HG03066 (cell line): ENCODE results near the gene IGBP1.
A peak's percentile ranks its signal among the peaks of the same experiment; 100 is the strongest.
"Not testable (repeated sequence)": the region's sequence is repeated elsewhere in the genome, so short reads cannot be mapped to it uniquely, and the experiment has no call there.

Experiments
- ATAC-seq: cut with Tn5 transposase; IDR thresholded peaks from one replicate; pipeline ENCODE4 v1.9.1; 2021; ENCODE audit warnings: low read depth; ENCODE audit not compliant: unreplicated experiment

Gene IGBP1

DNA sequence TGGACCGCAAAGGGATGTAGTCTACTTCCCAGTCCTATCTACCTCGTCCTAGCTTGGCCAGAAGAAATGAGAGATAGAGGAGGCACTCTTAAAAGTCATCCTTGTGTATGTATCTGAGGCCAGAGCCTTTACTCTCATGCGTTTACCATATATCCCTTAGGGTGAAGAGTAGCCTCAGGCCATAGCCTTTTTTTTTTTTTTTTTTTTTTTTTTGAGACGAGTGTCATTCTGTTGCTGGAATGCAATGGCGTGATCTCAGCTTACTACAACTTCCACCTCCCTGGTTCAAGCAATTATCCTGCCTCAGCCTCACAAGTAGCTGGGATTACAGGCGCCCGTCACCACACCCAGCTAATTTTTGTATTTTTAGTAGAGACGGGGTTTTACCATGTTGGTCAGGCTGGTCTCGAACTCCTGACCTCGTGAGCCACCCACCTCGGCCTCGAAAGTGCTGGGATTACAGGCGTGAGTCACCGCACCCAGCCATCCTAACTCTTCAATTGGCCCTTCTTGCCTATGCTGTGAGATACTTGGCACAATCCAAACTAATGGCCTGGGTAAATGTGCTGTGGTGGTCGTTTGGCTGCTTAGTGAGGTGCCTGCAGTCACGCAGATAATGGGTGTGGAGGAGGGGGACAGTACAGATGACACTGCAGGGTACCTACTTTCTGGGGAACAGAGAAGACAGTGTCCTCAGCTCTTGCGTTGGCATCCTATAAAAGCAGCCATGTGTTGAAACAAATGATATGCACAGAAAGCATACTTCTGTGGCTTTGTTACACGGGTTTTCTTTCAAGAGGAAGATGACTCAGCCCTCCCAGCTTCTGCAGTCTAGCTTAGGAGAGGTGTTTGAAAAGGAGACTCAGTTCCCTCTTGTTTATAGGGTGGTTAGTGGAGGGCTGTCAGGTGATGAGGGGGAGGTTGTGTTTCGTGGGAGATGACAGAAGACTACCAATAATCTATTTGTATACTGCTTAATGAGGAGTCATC lies 33.6 kb downstream of the IGBP1 start:
- ATAC-seq, result no peak

DNA sequence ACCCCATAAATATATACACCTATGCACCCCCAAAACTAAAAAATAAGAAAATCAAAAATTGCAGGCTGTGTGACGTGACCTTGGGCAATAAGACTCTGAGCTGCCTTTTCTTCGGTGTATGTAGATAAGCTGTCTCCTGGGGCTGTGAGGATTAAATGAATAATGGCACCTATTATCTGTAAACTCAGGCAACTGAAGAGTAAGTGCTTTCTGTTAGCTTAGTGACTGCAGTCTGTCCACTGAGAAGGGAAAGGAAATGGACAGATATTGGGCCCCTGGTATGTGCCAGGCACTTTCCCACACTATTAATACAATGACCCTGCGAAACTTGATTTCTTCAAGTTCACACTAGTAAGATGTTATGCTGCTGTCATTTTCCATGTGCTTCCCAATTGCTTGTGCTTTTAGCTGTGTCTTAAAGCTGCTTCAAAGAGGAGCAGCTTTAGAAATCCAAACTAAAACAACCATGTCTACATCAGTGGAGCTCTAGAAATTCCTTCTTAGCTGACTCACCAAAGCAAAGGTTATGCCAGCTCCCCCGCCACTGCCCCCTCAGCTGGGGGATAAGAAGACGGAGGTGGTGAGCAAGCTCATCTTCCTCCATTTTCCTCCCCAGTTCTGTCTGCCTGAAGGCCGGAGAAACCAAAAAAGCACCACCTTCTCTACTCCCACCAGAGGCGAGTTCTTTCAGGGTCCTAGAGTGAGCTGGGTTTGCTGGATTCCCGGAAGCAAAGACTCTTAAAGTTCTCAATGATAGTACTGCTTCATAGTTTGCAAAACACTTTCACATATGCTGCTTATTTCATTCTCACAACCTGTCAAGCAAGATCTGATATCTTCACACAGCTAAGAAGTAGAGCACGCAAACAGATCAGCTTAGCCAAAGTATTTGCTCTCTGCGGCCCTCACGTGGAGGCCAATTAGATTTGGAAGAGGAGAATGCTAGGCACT lies 35.3 kb downstream of the IGBP1 start:
- no peak for ATAC-seq

DNA sequence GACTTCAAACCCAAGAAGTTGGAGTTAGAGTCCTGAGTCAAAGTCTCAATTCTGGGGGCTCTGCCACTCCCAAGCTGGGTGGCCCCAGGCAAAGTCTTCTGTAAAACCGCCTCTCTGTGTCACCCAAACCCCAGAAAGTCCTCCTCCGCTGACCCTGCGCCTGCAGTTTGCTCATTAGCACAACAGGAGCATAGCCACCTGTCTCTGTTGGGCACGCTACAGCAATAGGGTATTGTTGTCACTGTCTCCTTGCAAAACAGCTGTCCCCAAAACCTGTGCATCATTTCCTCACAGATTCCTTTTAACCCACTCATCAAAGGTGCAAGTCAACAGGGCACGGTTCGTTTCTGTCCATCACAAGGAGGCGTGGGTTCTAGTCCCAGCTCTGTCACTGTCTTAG lies 36.0 kb downstream of the IGBP1 start:
- no peak for ATAC-seq

DNA sequence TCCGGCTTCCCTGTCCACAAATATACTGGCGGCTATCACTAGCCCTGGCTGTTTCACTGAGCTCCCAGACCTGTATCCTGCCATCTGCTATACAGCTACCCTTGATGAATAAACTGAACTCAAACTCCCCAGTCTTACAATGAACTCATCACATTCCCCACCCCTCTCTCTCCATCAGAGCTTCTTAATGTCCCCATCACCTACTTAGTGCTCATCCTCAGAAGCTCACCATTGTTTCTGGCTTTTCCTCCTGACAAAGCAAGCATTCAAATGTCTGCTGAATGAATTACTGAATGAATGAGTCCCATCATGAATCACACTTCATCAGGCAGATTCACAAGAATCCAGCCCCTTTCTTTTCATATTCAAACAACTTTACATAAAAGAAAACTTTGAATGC lies 38.4 kb downstream of the IGBP1 start:
- ATAC-seq, result no peak

DNA sequence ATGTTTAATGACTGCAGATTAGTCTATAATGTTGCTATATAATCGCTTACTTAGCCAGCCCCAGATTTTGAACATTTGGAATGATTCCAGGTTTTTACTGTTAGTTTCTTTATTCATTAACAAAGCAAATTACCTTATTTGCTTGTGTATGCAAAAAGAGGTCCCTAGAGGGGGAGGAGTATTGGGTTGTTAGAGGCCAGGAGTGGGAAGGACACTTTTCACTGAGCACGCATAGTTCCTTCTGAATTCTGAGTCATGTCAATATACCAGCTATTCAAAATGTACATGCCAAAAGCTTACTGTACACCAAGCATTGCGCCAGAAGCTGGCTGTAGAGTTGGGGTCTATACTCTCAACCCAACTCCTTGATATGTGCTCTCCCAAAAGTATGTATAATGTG lies 39.0 kb downstream of the IGBP1 start:
- ATAC-seq, result no peak

DNA sequence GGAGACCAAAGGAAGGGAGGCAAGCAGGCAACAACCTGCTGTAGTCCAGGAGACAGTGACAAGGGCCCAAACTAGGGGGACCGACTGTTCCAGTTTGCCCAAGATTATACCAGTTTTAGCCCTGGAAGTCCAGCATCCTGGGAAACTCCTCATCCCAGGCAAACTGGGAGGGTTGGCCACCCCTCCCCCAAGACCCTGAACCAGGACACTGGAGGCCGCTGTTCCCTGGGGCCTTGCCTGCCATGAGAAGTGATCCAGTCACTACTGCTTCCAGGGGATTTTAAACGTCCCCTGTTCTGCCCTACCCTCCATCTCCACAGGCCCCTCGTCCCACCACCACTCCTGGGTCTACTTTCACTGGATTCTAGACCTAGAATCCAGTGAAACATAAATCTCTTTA lies 39.7 kb downstream of the IGBP1 start:
- no peak for ATAC-seq

DNA sequence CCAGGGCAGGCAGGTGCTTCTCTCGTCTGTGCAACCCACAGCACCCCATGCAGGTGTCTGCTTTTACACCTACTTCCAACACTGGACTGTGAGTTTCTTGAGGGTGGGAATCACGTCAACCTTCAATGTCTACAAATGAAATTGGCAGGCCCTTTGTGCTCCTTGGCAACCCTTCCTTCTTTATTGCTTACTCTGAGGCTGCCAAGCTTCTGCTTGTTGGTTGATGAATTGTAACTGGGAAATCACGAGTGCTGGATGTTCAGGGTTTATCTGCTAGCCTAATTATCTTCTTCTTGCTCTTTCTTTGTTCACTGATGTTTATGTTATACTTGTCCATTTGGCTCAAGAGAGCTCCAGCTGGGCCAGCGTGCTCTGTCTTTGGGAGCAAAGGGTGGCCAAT lies 41.5 kb downstream of the IGBP1 start:
- ATAC-seq, result no peak

DNA sequence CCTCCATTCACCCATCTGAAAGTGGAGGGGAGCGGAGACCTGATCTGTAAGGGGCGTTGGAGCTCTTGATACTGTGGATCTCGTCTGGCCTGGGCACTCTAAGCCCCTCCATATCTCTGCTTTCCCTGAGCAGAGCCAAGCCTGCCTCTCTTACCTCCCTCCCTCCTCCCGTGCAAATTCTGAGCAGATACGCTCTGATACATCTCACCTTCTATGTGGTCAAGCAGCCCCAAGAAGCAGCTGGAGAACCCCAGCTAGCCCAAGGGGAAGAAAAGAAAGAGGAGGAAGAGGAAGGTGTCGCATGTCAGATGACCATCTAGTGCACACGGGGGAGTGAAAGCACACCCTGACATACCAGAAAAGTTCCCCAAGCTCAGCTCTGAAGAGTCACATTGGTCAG lies 42.1 kb downstream of the IGBP1 start:
- ATAC-seq, result no peak

DNA sequence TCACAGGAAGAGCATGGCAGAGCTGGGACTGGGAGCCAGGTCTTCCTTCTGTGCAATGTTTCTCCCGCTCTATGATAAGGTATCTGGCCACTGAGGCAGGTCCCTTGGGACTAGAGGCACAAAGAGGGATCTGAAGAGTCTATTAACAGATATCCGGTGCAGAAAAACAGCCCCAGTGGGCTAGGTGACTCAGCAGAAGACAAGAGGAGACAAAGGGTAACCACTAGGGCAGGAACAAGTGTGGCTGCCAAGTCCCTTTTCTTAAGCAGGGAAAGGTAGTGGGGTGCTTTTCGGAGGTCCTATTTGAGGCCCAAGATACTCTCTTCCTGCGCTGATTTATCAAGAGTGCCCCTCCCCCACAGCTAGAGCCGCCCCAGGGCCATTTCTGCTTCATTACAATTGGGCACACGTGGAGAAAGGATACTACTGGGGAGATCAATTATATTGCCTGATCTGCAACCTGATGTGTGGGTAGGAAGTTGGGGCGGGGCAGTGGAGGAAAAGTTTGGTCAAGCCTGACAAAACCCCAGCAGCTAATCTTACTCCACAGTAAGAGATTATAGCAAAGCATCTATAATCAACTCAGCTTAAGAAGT lies 43.8 kb downstream of the IGBP1 start, which contains the start of gene DGAT2L6:
DGAT2L6 (plus strand) TSS at position 546 of the 596 bp plus-strand sequence. CDS start 100 bp downstream, outside the sequence.
- ATAC-seq, result peak; percentile 69

DNA sequence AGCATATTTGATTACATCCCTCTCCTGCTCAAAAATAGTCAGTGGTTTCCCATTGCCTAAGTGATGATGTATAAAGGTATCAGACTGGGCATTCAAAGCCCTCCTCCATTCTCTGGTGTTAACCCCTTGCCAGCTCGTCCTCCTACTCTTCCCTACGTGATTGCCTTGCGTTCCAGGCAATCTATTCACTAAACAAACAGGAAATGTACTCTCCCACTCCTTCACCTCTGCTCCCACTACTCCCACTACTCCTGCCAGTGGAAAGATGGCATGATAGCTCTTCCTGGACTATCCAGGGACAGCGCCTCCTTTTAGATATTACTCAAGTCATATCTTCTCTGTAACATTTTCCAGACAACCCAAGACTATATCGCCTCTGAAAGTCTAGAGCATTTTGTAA lies 49.8 kb downstream of the IGBP1 start:
- ATAC-seq, result no peak

DNA sequence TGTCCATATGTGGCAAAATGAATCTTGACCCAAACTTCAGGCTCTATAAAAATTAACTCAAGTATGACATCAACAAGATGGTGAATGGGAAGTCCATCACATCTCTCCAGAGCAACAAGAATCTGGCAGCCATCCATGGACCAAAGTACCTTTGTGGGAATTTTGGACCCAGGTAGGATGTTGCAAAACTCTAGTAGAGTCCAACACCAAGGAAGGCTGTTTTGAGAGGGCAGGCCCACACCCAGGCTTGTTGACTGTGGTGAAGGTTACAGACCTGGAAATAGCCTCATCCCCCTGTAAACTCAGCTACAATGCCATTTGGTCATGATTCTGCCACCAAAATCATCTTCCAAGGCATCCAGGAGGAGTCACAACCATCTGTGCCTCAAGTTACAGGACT lies 57.0 kb downstream of the IGBP1 start:
- no peak for ATAC-seq

DNA sequence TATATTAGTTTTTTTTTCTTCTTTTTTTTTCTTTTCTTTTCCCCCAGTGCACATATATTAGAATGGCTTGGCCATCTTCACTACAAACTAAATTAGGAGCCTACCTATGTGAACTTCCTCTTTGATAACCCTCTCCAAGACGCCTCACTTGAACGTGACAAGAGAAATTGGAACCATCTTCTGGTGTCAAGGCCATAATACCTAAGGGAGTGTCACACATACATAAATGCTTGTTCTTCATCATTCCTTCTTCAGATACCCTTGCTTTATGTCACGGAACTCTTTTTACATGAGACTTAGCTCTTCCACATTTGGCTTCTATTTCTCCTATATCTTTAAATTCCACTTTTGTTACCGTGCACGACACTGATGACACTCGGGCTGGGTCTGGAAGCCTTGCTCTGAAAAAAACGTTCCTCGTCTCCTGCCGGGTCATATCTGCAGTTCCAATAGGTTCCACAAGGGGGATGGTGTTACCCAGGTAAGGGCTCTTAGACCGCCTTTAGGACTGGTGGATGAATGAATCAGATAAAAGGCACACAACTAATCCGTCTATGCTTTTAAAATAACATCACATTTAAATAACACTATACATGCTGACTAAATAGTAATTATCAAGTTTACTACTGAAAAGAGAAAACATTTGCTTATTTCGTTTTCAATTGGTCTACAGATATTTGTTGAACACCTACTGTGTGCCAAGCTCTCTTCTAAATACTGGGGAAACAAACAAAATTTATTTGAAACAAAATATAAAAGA lies 63.9 kb downstream of the IGBP1 start:
- ATAC-seq, result peak; percentile 73

DNA sequence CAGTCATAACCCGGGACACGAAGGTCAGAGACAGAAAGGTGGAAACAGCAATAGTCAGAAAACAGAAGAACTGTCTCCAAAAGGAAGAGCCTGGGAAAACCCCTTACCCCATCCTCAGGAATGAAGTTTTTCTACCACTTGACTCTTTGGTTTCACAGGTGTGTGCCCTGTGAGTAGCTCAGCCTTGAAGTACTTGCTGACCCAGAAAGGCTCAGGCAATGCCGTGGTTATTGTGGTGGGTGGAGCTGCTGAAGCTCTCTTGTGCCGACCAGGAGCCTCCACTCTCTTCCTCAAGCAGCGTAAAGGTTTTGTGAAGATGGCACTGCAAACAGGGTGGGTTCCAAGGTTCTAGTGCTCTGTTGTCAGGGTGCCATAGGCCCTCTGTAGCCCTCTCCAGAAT lies 68.5 kb downstream of the IGBP1 start:
- no peak for ATAC-seq

DNA sequence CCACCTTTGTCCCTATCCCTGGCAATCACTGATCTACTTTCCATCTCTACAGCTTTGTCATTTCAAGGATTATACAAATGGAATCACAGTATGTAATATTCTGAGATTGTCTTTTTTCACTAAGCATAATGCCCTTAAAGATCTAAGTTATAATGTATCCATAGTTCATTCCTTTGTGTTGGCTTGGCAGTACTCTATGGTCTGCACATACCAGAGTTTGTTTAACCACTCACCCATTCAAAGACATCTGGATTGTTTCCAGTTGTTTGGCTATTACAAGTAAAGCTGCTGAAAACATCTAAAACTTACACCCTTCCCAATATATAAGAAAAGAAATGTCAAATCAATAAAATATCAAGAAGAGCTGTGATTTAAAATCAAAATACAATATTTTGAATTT lies 75.2 kb downstream of the IGBP1 start:
- no peak for ATAC-seq

DNA sequence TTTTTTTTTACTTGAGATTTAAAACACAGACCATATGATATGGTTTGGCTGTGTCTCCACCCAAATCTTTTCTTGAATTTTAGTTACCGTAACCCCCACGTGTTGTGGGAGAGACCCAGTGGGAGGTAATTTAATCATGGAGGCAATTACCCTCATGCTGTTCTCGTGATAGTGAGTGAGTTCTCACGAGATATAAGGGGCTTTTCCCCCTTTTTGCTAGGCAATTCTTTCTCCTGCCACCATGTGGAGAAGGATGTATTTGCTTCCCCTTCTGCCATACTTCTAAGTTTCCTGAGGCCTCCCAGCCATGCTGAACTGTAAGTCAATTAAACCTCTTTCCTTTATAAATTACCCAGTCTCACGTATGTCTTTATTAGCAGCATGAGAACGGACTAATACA lies 76.3 kb downstream of the IGBP1 start:
- ATAC-seq, result not testable (repeated sequence)
